ENCODE measurements around the gene BRPF3. TPM values are rescaled to one million over a fixed set of nuclear protein-coding genes. Genes with fewer than 3 reads are reported as not detected.

Gene BRPF3
- total RNA-seq, 4 donors from 2014 or later = 14.9 to 35.5 (median 28.2) TPM

DNA sequence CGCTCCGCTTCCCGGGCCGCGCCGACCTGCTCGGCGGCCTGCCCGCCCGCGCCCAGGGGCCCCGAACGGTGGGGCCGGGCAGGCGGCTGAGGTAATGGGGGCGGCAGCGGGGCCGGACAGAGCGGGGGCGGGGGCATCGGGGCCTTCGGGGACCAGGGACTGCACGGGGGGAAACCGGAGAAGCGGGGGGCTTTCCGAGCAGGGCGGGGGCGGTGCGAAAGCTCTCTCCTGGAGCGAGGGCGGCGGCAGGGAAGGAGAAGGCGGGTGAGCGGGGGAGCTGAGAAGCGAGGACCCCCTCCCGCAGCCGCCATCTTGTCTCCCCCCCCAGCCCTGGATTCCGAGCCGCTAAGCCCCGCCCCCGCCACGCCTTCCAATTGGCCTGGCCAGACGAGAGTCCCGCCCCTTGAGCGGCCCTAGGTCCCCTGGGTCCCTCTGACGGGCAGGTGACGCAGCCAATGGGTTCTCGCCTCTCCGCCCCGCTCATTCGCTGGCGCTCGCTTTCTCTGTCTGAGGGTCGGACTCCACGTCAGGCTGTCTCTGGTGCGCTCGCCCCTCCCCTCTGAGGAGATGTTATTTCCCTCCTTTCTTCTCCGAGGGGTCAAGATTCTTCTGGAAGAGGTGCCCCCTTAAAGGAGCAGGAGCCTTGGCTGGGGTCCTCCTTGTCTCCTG lies 470 bp downstream of the BRPF3 start:
- no peaks in the 10 kb centered on the region for H3K9me3 ChIP-seq
- intact Hi-C loops (cut with DNase I; ENCODE audit: low total_unique reads) = loop anchor here (1.0 kb wide), 2 partner anchors 74 to 170 kb away; partner anchors contain the start of gene MAPK14
- H3K4me3 ChIP-seq = peak overlapping the region; percentile 68 to 81 (median 73)
- ATAC-seq (peak; percentile 85 to 87), DNase-seq (peak; percentile 97 to 98)
- H3K27ac ChIP-seq = peak overlapping the region; percentile 89 to 98 (median 95)
- H3K4me1 ChIP-seq = peaks cover 8 to 18% of the 10 kb centered on the region in 2 donors
- peaks cover 0 to 18% of the 10 kb centered on the region in 2 donors for H3K36me3 ChIP-seq
- in situ Hi-C loops (cut with MboI; ENCODE audit: low sequenced_read_pairs in 4 of 4) = loop anchor here in 3 of 4 donors (10.0 kb wide), 3 partner anchors 72 to 172 kb away; partner anchors contain the start of genes MAPK14 (in 2 of the 3) and SLC26A8 (in 2 of the 3)
- H3K27me3 ChIP-seq = no peaks in the 10 kb centered on the region
- peak; percentile 79 to 80 for TF ChIP-seq POLR2A (IDR thresholded peaks at IDR 0.05)
- TF ChIP-seq, protein P1, sequence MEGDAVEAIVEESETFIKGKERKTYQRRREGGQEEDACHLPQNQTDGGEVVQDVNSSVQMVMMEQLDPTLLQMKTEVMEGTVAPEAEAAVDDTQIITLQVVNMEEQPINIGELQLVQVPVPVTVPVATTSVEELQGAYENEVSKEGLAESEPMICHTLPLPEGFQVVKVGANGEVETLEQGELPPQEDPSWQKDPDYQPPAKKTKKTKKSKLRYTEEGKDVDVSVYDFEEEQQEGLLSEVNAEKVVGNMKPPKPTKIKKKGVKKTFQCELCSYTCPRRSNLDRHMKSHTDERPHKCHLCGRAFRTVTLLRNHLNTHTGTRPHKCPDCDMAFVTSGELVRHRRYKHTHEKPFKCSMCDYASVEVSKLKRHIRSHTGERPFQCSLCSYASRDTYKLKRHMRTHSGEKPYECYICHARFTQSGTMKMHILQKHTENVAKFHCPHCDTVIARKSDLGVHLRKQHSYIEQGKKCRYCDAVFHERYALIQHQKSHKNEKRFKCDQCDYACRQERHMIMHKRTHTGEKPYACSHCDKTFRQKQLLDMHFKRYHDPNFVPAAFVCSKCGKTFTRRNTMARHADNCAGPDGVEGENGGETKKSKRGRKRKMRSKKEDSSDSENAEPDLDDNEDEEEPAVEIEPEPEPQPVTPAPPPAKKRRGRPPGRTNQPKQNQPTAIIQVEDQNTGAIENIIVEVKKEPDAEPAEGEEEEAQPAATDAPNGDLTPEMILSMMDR (IDR thresholded peaks at IDR 0.05 in 4 of 5, conservative IDR thresholded peaks at IDR 0.05 in 1 of 5) = no peak

DNA sequence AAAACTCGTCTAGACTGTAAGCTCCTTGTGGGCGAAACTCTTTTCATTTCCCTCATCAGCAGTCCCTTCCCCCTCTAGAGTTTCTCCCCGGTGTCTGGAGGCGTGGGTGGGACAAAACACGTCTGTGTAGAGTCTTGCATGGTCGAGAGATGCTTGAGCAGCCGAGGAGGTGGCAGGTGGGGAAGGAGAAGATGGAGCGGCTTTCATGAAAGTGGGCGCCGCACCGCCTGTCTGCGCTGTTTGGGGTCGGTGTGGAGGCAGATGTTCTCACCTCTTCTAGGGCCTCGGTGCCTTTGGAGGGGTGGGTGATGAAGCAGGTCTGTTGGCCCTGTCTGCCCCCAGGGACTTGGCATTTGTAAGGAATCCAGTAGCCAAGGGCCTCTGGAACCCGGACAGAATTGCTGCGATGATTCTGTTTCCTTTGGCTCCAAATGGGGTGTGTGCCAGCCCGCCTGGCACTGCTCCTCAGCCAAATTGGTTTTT lies 1.2 kb downstream of the BRPF3 start:
- peak overlapping the region in 3 of 4 donors; percentile 89 to 96 (median 94) for H3K27ac ChIP-seq
- peaks cover 0 to 24% of the 10 kb centered on the region in 2 donors for H3K36me3 ChIP-seq
- H3K4me3 ChIP-seq = peak overlapping the region; percentile 68 to 81 (median 73)
- no peak for TF ChIP-seq POLR2A (IDR thresholded peaks at IDR 0.05)
- TF ChIP-seq, protein P1 (IDR thresholded peaks at IDR 0.05 in 4 of 5, conservative IDR thresholded peaks at IDR 0.05 in 1 of 5) = no peak
- H3K27me3 ChIP-seq = no peaks in the 10 kb centered on the region
- intact Hi-C loops (cut with DNase I; ENCODE audit: low total_unique reads) (loop anchor here (1.0 kb wide), 1 partner anchor 170 kb away; the partner anchor contains the start of gene MAPK14), in situ Hi-C loops (cut with MboI; ENCODE audit: low sequenced_read_pairs in 4 of 4) (loop anchor here in 3 of 4 donors (10.0 kb wide), 3 partner anchors 73 to 173 kb away; partner anchors contain the start of genes MAPK14 (in 2 of the 3) and SLC26A8 (in 2 of the 3))
- DNase-seq (no peak), ATAC-seq (no peak)
- no peaks in the 10 kb centered on the region for H3K9me3 ChIP-seq
- peaks cover 8 to 18% of the 10 kb centered on the region in 2 donors for H3K4me1 ChIP-seq

DNA sequence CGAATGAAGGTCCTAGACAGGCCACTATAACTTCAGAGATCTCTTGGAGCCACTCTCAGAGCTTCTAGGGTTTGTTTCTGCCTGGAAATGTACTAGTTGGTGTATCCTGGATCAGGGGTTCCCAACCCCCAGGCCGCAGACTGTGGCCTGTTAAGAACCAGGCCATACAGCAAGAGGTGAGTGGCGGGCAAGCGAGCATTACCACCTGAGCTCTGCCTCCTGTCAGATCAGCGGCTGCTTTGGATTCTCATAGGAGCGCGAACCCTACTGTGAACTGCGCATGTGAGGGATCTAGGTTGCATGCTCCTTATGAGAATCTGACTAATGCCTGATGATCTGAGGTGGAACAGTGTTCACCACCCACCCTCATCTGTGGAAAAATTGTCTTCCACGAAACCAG lies 2.4 kb downstream of the BRPF3 start:
- TF ChIP-seq, protein P1 (IDR thresholded peaks at IDR 0.05 in 4 of 5, conservative IDR thresholded peaks at IDR 0.05 in 1 of 5) = no peak
- TF ChIP-seq POLR2A (IDR thresholded peaks at IDR 0.05) = no peak
- in situ Hi-C loops (cut with MboI; ENCODE audit: low sequenced_read_pairs in 4 of 4) = loop anchor here in 3 of 4 donors (10.0 kb wide), 3 partner anchors 74 to 174 kb away; partner anchors contain the start of genes MAPK14 (in 2 of the 3) and SLC26A8 (in 2 of the 3)
- H3K9me3 ChIP-seq = no peaks in the 10 kb centered on the region
- H3K36me3 ChIP-seq = peaks cover 0 to 36% of the 10 kb centered on the region in 2 donors
- intact Hi-C loops (cut with DNase I; ENCODE audit: low total_unique reads) = no loop called here
- DNase-seq = no peak
- no peak overlapping the region for H3K27ac ChIP-seq
- H3K4me3 ChIP-seq = no peak overlapping the region
- peaks cover 8 to 18% of the 10 kb centered on the region in 2 donors for H3K4me1 ChIP-seq
- H3K27me3 ChIP-seq = no peaks in the 10 kb centered on the region
- ATAC-seq = no peak

DNA sequence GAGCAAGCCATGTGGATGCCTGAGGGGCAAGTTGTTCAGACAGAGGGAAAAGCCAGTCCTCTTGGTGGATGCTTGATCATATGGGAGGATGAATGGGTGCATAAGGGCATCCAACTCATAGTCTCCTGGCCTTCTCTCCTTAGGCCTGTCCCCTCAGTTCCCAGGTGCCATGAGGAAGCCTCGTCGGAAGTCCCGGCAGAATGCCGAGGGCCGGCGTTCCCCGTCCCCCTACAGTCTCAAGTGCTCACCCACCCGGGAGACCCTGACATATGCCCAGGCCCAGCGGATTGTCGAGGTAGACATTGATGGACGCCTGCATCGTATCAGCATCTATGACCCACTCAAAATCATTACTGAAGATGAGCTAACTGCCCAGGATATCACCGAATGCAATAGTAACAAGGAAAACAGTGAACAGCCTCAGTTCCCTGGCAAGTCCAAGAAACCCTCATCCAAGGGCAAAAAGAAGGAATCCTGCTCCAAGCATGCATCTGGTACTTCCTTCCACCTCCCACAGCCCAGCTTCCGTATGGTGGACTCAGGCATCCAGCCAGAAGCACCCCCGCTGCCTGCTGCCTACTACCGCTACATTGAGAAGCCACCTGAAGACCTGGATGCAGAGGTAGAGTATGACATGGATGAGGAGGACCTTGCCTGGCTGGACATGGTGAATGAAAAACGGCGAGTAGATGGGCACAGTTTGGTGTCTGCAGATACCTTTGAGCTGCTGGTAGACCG lies 3.8 kb downstream of the BRPF3 start:
- peaks cover 0 to 49% of the 10 kb centered on the region in 2 donors for H3K36me3 ChIP-seq

More for the DNA sequence above, 3.8 kb downstream of the BRPF3 start:
- no peak for TF ChIP-seq POLR2A (IDR thresholded peaks at IDR 0.05)
- TF ChIP-seq, protein P1 (IDR thresholded peaks at IDR 0.05 in 4 of 5, conservative IDR thresholded peaks at IDR 0.05 in 1 of 5) = no peak
- Histone ChIP-seq H3K9me3 (no peaks in the 10 kb centered on the region), H3K27ac (no peak overlapping the region), H3K27me3 (no peaks in the 10 kb centered on the region), H3K4me1 (peaks cover 8 to 16% of the 10 kb centered on the region in 2 donors), H3K4me3 (no peak overlapping the region)
- in situ Hi-C loops (cut with MboI; ENCODE audit: low sequenced_read_pairs in 4 of 4) (no loop called here), intact Hi-C loops (cut with DNase I; ENCODE audit: low total_unique reads) (no loop called here)
- no peak for ATAC-seq
- no peak for DNase-seq

All from gastrocnemius medialis (tissue), 4 donors.